Transverse colon (tissue), 3 donors: Measurements from ENCODE around the gene MIS18A.

Experiments
- POLR2A ChIP-seq: fragments of 450-650 bp; IDR thresholded peaks from one replicate; pipeline ENCODE4 v1.6.1; 2016; ENCODE audit warnings: antibody characterized with exemption, mild to moderate bottlenecking, moderate library complexity
- POLR2AphosphoS5 ChIP-seq, 3 donors: sonication (generic); formaldehyde crosslinking; IDR thresholded peaks; one replicate each; pipeline ENCODE4 v1.6.1; 2016; ENCODE audit warnings: antibody characterized with exemption in 3 of 3

DNA sequence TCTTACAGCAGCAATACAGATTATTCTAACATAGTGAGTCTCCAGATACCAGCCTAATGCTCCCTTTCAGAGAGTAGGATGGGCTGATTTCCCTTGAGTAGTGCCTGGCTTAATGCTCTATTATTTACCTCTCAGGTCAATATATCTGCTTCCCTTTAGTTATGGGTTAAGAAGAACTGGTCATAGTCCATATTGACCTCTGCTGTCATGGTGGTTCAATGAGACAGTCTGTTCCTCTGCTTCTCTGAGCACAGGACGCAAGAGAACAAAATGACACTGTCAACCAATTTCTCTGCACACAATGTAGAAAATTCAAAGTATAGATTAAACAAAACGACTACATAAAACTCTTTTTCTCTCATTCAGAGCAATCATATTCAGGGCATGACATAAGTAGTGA lies 22.7 kb upstream of the MIS18A start:
- TF ChIP-seq POLR2A (no peak), POLR2AphosphoS5 (IDR thresholded peaks at IDR 0.05) (no peak)
